Mesothelial cell of epicardium (in vitro differentiated cells): ENCODE results near the gene TBC1D19. TPM values are rescaled to one million over a fixed set of nuclear protein-coding genes. Genes with fewer than 3 reads are reported as not detected.

ENCODE experiments used
- DNase-seq, 2 experiments: peaks; one replicate each; pipeline ENCODE4 v3.0.0; 2021; ENCODE audit warnings: low spot score in 2 of 2; ENCODE audit not compliant: unreplicated experiment in 2 of 2
- H3K27ac Mint-ChIP-seq: 2 replicates; pipeline ENCODE4 v1.8.0; 2021; ENCODE audit warnings: mixed read lengths
- H3K27me3 Mint-ChIP-seq: 2 replicates; pipeline ENCODE4 v1.8.0; 2021; ENCODE audit warnings: low read depth, mixed read lengths
- H3K36me3 Mint-ChIP-seq: 2 replicates; pipeline ENCODE4 v1.8.0; 2021; ENCODE audit warnings: mixed read lengths
- H3K4me1 Mint-ChIP-seq: 2 replicates; pipeline ENCODE4 v1.8.0; 2021; ENCODE audit warnings: mixed read lengths
- H3K4me3 Mint-ChIP-seq: 2 replicates; pipeline ENCODE4 v1.8.0; 2021; ENCODE audit warnings: mild to moderate bottlenecking, moderate library complexity, mixed read lengths
- H3K9me3 Mint-ChIP-seq: 2 replicates; pipeline ENCODE4 v1.8.0; 2021; ENCODE audit warnings: mixed read lengths
- CTCF ChIP-seq: fragments of 200-600 bp; sonication (generic); IDR thresholded peaks from one replicate; pipeline ENCODE4 v1.5.0; 2021; ENCODE audit warnings: antibody characterized with exemption; ENCODE audit not compliant: unreplicated experiment
- total RNA-seq: library from RNA; stranded (reverse); gene quantifications from 3 replicates; pipeline ENCODE4 v1.2.1, GENCODE V29; 2021

TBC1D19 gene
- total RNA-seq, 1 donor from 2014 or later = 15.7 TPM

DNA sequence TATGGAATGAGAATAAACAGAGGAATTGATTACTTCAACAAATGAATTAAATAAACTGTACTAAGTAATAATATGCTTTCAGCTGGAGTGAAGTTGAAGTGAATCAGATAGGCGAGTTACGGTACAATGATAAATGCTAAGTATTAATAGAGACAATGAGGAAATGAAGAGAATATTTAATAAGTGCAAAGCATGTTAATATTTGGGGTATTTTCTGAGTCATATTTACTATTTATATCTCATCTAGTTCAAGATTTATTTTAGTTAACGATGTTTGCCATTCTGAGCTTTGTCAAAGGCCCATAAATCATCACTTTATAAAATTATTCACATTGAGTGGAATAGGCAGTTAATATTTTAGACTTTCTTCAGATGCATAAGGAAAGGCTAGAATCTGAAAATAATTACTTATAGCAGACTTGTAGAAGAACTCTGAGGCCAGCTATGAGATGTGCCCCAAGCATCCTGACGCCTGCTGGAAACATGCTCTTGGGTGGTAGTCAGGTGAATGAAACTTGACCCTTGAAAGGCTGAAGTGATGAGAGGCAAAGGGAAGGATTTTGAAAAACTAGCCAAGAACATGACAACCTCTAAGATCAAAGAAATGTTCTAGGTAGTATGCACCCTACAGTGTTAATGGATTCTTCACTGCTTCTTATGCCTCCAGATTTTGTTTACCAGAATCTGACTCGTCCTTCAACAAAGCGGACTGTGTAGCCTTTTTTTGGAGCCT lies 142.9 kb downstream of the TBC1D19 start:
- Mint-ChIP-seq H3K4me1 (peaks cover 11% of the 10 kb centered on the region), H3K9me3 (no peaks in the 10 kb centered on the region), H3K36me3 (peaks cover 3% of the 10 kb centered on the region), H3K27ac (no peak overlapping the region), H3K4me3 (no peak overlapping the region), H3K27me3 (no peaks in the 10 kb centered on the region)
- no peak for DNase-seq
- no peak for TF ChIP-seq CTCF

DNA sequence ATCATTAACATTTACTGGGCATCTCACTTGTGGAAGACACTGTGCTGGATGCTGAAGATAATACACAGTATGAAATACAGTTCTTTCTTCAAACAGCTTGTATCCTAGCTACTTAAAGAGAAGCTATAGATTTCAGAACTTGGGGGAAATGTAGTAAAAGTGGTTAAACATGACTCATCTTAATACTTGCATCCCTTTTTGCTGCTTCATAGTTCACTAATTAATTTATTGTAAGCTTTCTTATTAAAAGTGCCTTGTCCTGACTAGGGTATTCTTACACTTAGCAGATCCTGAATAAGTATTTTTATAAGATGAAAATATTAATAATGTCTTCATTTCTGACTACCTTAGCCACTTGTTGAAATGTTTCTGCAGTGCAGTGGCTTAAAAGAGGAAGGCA lies 144.0 kb downstream of the TBC1D19 start:
- Mint-ChIP-seq H3K27ac (no peak overlapping the region), H3K36me3 (peaks cover 3% of the 10 kb centered on the region), H3K4me1 (peaks cover 11% of the 10 kb centered on the region), H3K27me3 (no peaks in the 10 kb centered on the region), H3K4me3 (no peak overlapping the region), H3K9me3 (no peaks in the 10 kb centered on the region)
- DNase-seq = no peak
- TF ChIP-seq CTCF = no peak

DNA sequence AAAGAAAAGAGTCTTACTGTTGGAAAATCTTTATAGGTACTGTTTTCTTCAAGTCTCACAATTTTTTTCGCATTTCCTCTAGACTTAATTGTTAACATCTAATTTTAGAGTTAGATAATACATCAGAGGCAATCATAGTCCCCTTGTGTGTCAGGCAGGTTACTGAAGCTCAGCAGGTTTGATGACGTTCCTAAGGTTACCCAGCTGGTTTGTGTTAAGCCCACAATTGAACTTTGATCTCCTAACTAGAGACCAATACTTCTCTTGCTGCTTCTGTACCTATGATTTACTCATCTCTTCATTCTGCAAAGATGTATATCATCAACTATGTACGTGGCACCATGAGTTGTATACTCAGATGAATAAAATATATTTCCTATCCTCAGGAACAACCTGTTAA lies 145.1 kb downstream of the TBC1D19 start:
- no peak for DNase-seq

GRCh38 chr4:26729547-26729946 lies 145.7 kb downstream of the TBC1D19 start:
- Mint-ChIP-seq H3K4me3 (no peak overlapping the region), H3K27ac (no peak overlapping the region), H3K9me3 (no peaks in the 10 kb centered on the region), H3K36me3 (peaks cover 1% of the 10 kb centered on the region), H3K4me1 (peaks cover 11% of the 10 kb centered on the region), H3K27me3 (no peaks in the 10 kb centered on the region)
- no peak for TF ChIP-seq CTCF
- DNase-seq = no peak

More for the DNA sequence above, 145.1 kb downstream of the TBC1D19 start:
- H3K27me3 Mint-ChIP-seq = no peaks in the 10 kb centered on the region
- no peak overlapping the region for H3K4me3 Mint-ChIP-seq
- peaks cover 11% of the 10 kb centered on the region for H3K4me1 Mint-ChIP-seq
- H3K9me3 Mint-ChIP-seq = no peaks in the 10 kb centered on the region
- H3K36me3 Mint-ChIP-seq = peaks cover 1% of the 10 kb centered on the region
- TF ChIP-seq CTCF = no peak
- H3K27ac Mint-ChIP-seq = no peak overlapping the region

GRCh38 chr4:26731351-26732035 lies 147.6 kb downstream of the TBC1D19 start:
- no peak overlapping the region for H3K27ac Mint-ChIP-seq
- H3K4me1 Mint-ChIP-seq = peaks cover 3% of the 10 kb centered on the region

More at GRCh38 chr4:26731351-26732035, 147.6 kb downstream of the TBC1D19 start:
- no peaks in the 10 kb centered on the region for H3K27me3 Mint-ChIP-seq
- no peak for TF ChIP-seq CTCF
- no peaks in the 10 kb centered on the region for H3K9me3 Mint-ChIP-seq
- DNase-seq = no peak
- H3K36me3 Mint-ChIP-seq = no peaks in the 10 kb centered on the region
- no peak overlapping the region for H3K4me3 Mint-ChIP-seq
